ENCODE measurements around the gene MISP3.

DNA sequence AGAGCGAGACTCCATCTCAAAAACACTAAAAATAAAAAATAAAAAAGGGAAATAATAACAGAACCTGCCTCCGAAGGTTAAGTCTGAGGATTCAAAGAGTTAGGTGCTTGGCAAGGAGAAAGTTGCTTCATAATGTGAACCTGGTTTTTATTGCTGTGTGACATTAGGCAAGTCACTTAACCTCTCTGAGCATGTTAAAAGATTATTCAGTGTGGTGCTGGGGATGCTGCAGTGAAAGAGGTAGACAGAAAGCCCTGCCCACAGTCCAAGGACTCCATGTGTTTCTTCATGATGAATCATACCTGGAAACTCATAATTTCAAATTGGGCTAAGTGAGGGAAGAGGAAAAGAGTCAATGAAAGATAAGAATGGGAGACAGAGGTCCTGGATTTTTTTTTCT, 38.6 kb upstream of the MISP3 start:
- TF ChIP-seq TAF1 (IDR thresholded peaks at IDR 0.05; ENCODE audit: low read depth): no peak
- no peak for TF ChIP-seq EGR1 (IDR thresholded peaks at IDR 0.05)
- TF ChIP-seq, protein P1, sequence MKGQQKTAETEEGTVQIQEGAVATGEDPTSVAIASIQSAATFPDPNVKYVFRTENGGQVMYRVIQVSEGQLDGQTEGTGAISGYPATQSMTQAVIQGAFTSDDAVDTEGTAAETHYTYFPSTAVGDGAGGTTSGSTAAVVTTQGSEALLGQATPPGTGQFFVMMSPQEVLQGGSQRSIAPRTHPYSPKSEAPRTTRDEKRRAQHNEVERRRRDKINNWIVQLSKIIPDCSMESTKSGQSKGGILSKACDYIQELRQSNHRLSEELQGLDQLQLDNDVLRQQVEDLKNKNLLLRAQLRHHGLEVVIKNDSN (IDR thresholded peaks at IDR 0.05): no peak
- TF ChIP-seq EP300 (IDR thresholded peaks at IDR 0.05; ENCODE audit: borderline replicate concordance): no peak
- TF ChIP-seq, protein P2, sequence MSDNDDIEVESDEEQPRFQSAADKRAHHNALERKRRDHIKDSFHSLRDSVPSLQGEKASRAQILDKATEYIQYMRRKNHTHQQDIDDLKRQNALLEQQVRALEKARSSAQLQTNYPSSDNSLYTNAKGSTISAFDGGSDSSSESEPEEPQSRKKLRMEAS (IDR thresholded peaks at IDR 0.05): no peak
- no peak for TF ChIP-seq CEBPB (IDR thresholded peaks at IDR 0.05)
- TF ChIP-seq YY1 (IDR thresholded peaks at IDR 0.05; ENCODE audit: low read depth): no peak
- TF ChIP-seq TCF12 (IDR thresholded peaks at IDR 0.05; ENCODE audit: low read depth): no peak
- TF ChIP-seq TEAD4 (IDR thresholded peaks at IDR 0.05): no peak
- no peak for TF ChIP-seq ZBTB7A (IDR thresholded peaks at IDR 0.05; ENCODE audit: low read depth)
- no peak for TF ChIP-seq RAD21 (IDR thresholded peaks at IDR 0.05; ENCODE audit: low read depth)
- TF ChIP-seq, protein P3, sequence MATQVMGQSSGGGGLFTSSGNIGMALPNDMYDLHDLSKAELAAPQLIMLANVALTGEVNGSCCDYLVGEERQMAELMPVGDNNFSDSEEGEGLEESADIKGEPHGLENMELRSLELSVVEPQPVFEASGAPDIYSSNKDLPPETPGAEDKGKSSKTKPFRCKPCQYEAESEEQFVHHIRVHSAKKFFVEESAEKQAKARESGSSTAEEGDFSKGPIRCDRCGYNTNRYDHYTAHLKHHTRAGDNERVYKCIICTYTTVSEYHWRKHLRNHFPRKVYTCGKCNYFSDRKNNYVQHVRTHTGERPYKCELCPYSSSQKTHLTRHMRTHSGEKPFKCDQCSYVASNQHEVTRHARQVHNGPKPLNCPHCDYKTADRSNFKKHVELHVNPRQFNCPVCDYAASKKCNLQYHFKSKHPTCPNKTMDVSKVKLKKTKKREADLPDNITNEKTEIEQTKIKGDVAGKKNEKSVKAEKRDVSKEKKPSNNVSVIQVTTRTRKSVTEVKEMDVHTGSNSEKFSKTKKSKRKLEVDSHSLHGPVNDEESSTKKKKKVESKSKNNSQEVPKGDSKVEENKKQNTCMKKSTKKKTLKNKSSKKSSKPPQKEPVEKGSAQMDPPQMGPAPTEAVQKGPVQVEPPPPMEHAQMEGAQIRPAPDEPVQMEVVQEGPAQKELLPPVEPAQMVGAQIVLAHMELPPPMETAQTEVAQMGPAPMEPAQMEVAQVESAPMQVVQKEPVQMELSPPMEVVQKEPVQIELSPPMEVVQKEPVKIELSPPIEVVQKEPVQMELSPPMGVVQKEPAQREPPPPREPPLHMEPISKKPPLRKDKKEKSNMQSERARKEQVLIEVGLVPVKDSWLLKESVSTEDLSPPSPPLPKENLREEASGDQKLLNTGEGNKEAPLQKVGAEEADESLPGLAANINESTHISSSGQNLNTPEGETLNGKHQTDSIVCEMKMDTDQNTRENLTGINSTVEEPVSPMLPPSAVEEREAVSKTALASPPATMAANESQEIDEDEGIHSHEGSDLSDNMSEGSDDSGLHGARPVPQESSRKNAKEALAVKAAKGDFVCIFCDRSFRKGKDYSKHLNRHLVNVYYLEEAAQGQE (IDR thresholded peaks at IDR 0.05; ENCODE audit: low read depth): no peak
- no peak for TF ChIP-seq NFIC (IDR thresholded peaks at IDR 0.05)
- TF ChIP-seq CREB1 (IDR thresholded peaks at IDR 0.05; ENCODE audit: low read depth): no peak
